HCT116 (cell line): ENCODE measurements around the gene DOCK3.

Source experiments
- CBX3 ChIP-seq: IDR thresholded peaks from 2 replicates; pipeline ENCODE4 v1.6.1; 2012; ENCODE audit warnings: low read depth
- EZH2 ChIP-seq: fragments of 200-600 bp; sonication (generic); IDR thresholded peaks from 2 replicates; pipeline ENCODE4 v1.6.1; 2017; ENCODE audit warnings: antibody characterized with exemption, mixed run types
- FOSL1 ChIP-seq: IDR thresholded peaks from 2 replicates; pipeline ENCODE4 v1.6.1; 2012; ENCODE audit warnings: low read depth
- JUND ChIP-seq: IDR thresholded peaks from 2 replicates; pipeline ENCODE4 v1.6.1; 2012
- POLR2A ChIP-seq: IDR thresholded peaks from 2 replicates; pipeline ENCODE4 v1.7.0; 2011; ENCODE audit warnings: borderline replicate concordance; ENCODE audit not compliant: insufficient read depth, insufficient read length; ENCODE audit errors: extremely low read depth
- POLR2AphosphoS5 ChIP-seq: IDR thresholded peaks from 2 replicates; pipeline ENCODE4 v1.6.1; 2011; ENCODE audit warnings: mild to moderate bottlenecking, low read depth, low read length, moderate library complexity
- RAD21 ChIP-seq: IDR thresholded peaks from 2 replicates; pipeline ENCODE4 v1.6.1; 2012; ENCODE audit warnings: low read depth, mild to moderate bottlenecking
- SIN3A ChIP-seq: IDR thresholded peaks from 2 replicates; pipeline ENCODE4 v1.6.1; 2012; ENCODE audit warnings: low read depth
- SP1 ChIP-seq: IDR thresholded peaks from 2 replicates; pipeline ENCODE4 v1.6.1; 2012; ENCODE audit warnings: low read depth
- TF ChIP-seq, protein P1 (sequence below), 3 experiments: fragments of 200-600 bp in 1 of 3; sonication (generic) in 1 of 3; IDR thresholded peaks in 2 of 3; conservative IDR thresholded peaks in 1 of 3; 2 replicates each; pipeline ENCODE4 v1.5.1; 2012 to 2017; ENCODE audit warnings: low read depth in 2 of 3, low read length in 2 of 3, antibody characterized with exemption in 1 of 3, borderline replicate concordance in 1 of 3, control low read depth in 1 of 3, mild to moderate bottlenecking in 1 of 3, mixed read lengths in 1 of 3, mixed run types in 1 of 3, moderate library complexity in 1 of 3; ENCODE audit not compliant: insufficient read depth in 1 of 3
- TF ChIP-seq, protein P2 (sequence below): IDR thresholded peaks from 2 replicates; pipeline ENCODE4 v1.6.1; 2012; ENCODE audit warnings: low read depth

DNA sequence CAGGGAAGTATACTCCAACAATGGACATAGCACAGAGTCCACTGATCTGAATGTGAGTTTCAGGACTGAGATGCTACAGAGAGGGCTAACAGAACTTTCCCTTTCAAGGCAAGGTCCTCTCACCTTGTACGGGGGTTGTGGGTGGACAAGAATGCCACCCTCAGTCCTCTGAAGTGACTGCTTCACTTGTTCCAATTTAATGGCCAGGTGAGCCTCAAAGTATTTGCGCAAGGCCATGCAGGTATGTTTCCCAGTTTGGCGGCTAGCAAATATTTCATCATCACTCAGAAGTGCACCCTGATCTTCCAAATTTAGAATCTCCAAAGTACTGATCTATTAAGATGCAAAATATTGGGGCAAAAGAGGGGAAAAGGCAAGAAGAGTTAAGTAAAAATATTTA lies 754.4 kb downstream of the DOCK3 start:
- TF ChIP-seq, protein P1, sequence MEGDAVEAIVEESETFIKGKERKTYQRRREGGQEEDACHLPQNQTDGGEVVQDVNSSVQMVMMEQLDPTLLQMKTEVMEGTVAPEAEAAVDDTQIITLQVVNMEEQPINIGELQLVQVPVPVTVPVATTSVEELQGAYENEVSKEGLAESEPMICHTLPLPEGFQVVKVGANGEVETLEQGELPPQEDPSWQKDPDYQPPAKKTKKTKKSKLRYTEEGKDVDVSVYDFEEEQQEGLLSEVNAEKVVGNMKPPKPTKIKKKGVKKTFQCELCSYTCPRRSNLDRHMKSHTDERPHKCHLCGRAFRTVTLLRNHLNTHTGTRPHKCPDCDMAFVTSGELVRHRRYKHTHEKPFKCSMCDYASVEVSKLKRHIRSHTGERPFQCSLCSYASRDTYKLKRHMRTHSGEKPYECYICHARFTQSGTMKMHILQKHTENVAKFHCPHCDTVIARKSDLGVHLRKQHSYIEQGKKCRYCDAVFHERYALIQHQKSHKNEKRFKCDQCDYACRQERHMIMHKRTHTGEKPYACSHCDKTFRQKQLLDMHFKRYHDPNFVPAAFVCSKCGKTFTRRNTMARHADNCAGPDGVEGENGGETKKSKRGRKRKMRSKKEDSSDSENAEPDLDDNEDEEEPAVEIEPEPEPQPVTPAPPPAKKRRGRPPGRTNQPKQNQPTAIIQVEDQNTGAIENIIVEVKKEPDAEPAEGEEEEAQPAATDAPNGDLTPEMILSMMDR (IDR thresholded peaks at IDR 0.05 in 2 of 3, conservative IDR thresholded peaks at IDR 0.05 in 1 of 3; ENCODE audit: borderline replicate concordance in 1 of 3, insufficient read depth in 1 of 3, low read depth in 2 of 3, low read length in 2 of 3), result no peak
- no peak for TF ChIP-seq EZH2
- TF ChIP-seq CBX3, result no peak
- TF ChIP-seq SIN3A, result no peak
- no peak for TF ChIP-seq POLR2A
- TF ChIP-seq, protein P2, sequence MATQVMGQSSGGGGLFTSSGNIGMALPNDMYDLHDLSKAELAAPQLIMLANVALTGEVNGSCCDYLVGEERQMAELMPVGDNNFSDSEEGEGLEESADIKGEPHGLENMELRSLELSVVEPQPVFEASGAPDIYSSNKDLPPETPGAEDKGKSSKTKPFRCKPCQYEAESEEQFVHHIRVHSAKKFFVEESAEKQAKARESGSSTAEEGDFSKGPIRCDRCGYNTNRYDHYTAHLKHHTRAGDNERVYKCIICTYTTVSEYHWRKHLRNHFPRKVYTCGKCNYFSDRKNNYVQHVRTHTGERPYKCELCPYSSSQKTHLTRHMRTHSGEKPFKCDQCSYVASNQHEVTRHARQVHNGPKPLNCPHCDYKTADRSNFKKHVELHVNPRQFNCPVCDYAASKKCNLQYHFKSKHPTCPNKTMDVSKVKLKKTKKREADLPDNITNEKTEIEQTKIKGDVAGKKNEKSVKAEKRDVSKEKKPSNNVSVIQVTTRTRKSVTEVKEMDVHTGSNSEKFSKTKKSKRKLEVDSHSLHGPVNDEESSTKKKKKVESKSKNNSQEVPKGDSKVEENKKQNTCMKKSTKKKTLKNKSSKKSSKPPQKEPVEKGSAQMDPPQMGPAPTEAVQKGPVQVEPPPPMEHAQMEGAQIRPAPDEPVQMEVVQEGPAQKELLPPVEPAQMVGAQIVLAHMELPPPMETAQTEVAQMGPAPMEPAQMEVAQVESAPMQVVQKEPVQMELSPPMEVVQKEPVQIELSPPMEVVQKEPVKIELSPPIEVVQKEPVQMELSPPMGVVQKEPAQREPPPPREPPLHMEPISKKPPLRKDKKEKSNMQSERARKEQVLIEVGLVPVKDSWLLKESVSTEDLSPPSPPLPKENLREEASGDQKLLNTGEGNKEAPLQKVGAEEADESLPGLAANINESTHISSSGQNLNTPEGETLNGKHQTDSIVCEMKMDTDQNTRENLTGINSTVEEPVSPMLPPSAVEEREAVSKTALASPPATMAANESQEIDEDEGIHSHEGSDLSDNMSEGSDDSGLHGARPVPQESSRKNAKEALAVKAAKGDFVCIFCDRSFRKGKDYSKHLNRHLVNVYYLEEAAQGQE, result no peak
- TF ChIP-seq FOSL1, result no peak
- TF ChIP-seq JUND, result no peak
- TF ChIP-seq POLR2AphosphoS5, result no peak
- TF ChIP-seq SP1, result no peak
- TF ChIP-seq RAD21, result no peak
